ENCODE data around the gene OVCA2.

GRCh38 chr17:1999557-2000251, 42.1 kb upstream of the OVCA2 start:
- TF ChIP-seq CTCF (optimal IDR thresholded peaks at IDR 0.05 in 1 of 3, IDR thresholded peaks at IDR 0.05 in 1 of 3, conservative IDR thresholded peaks at IDR 0.05 in 1 of 3; ENCODE audit: extremely low read depth in 1 of 3, insufficient read depth in 2 of 3, low read length in 3 of 3) (no peak), EZH2 (IDR thresholded peaks at IDR 0.05; ENCODE audit: low read length) (no peak)

Data from keratinocyte (primary cell).